Activated T-helper 2 cell treated with anti-CD3 and anti-CD28 coated beads, Interferon-gamma antibody, Interleukin-2, Interleukin-4, amounts not matched to agents 10 μg/mL and 5 μg/mL and 100 μg/mL, durations not matched to agents 14 hours and 24 hours and 36 hours (primary cell): ENCODE results near the gene METTL25. TPM values are rescaled to one million over a fixed set of nuclear protein-coding genes. Genes with fewer than 3 reads are reported as not detected.
"Not testable (repeated sequence)": the region's sequence is repeated elsewhere in the genome, so short reads cannot be mapped to it uniquely, and the experiment has no call there.

Experiments used
- DNase-seq: peaks from one replicate; pipeline ENCODE4 v3.0.0; 2021; ENCODE audit warnings: low spot score
- H3K27ac Mint-ChIP-seq: one replicate; pipeline ENCODE4 v1.8.0; 2021; ENCODE audit warnings: mixed read lengths
- H3K27me3 Mint-ChIP-seq: one replicate; pipeline ENCODE4 v1.8.0; 2021; ENCODE audit warnings: low read depth, mixed read lengths
- H3K36me3 Mint-ChIP-seq: one replicate; pipeline ENCODE4 v1.8.0; 2021; ENCODE audit warnings: low read depth, mixed read lengths
- H3K4me1 Mint-ChIP-seq: one replicate; pipeline ENCODE4 v1.8.0; 2021; ENCODE audit warnings: low read depth, mixed read lengths
- H3K4me3 Mint-ChIP-seq: one replicate; pipeline ENCODE4 v1.8.0; 2021; ENCODE audit warnings: low read depth, mild to moderate bottlenecking, moderate library complexity, mixed read lengths
- H3K9me3 Mint-ChIP-seq: one replicate; pipeline ENCODE4 v1.8.0; 2021; ENCODE audit warnings: mixed read lengths
- intact Hi-C: fragments of 100-400 bp; cut with micrococcal nuclease; formaldehyde crosslinking; loops from one replicate; pipeline ENCODE4 v1.15.1; 2023
- total RNA-seq: library from RNA; stranded (reverse); gene quantifications from 2 replicates; pipeline ENCODE4 v1.2.3, GENCODE V29; 2022

The METTL25 gene
- total RNA-seq, 1 donor from 2014 or later, result 6.9 TPM

GRCh38 chr12:82360834-82361233, 2.5 kb downstream of the METTL25 start:
- DNase-seq, H3K9me3 Mint-ChIP-seq, H3K4me3 Mint-ChIP-seq, H3K27me3 Mint-ChIP-seq, intact Hi-C loops, H3K27ac Mint-ChIP-seq: not testable (repeated sequence)
- Mint-ChIP-seq H3K36me3 (peaks cover 28% of the 10 kb centered on the region), H3K4me1 (peaks cover 24% of the 10 kb centered on the region)

GRCh38 chr12:82361461-82361915, 3.2 kb downstream of the METTL25 start:
- Mint-ChIP-seq H3K27ac (no peak overlapping the region), H3K36me3 (peaks cover 21% of the 10 kb centered on the region), H3K27me3 (no peaks in the 10 kb centered on the region), H3K4me3 (no peak overlapping the region), H3K4me1 (peaks cover 18% of the 10 kb centered on the region), H3K9me3 (peaks cover 5% of the 10 kb centered on the region)
- no peak for DNase-seq
- intact Hi-C loops, result no loop called here

GRCh38 chr12:82363990-82364389, 5.7 kb downstream of the METTL25 start:
- intact Hi-C loops, result no loop called here
- Mint-ChIP-seq H3K9me3 (peaks cover 5% of the 10 kb centered on the region), H3K4me1 (peaks cover 12% of the 10 kb centered on the region), H3K27me3 (no peaks in the 10 kb centered on the region), H3K36me3 (peaks cover 12% of the 10 kb centered on the region), H3K4me3 (no peak overlapping the region), H3K27ac (no peak overlapping the region)
- no peak for DNase-seq

- H3K27ac Mint-ChIP-seq, result no peak overlapping the region
- no peaks in the 10 kb centered on the region for H3K27me3 Mint-ChIP-seq
- H3K9me3 Mint-ChIP-seq, result peaks cover 7% of the 10 kb centered on the region
- intact Hi-C loops, result no loop called here
- peaks cover 13% of the 10 kb centered on the region for H3K36me3 Mint-ChIP-seq
- no peaks in the 10 kb centered on the region for H3K4me1 Mint-ChIP-seq
- no peak overlapping the region for H3K4me3 Mint-ChIP-seq
- no peak for DNase-seq
These were observed 7.9 kb downstream of the METTL25 start for GRCh38 chr12:82366197-82366596.

GRCh38 chr12:82375201-82375600, 16.9 kb downstream of the METTL25 start:
- H3K36me3 Mint-ChIP-seq, result peaks cover 14% of the 10 kb centered on the region
- intact Hi-C loops, result no loop called here
- H3K27ac Mint-ChIP-seq, result no peak overlapping the region
- peaks cover 6% of the 10 kb centered on the region for H3K4me1 Mint-ChIP-seq
- H3K4me3 Mint-ChIP-seq, result no peak overlapping the region
- H3K27me3 Mint-ChIP-seq, result no peaks in the 10 kb centered on the region
- DNase-seq, result no peak
- H3K9me3 Mint-ChIP-seq, result peaks cover 12% of the 10 kb centered on the region

GRCh38 chr12:82378997-82379396, 20.7 kb downstream of the METTL25 start:
- Mint-ChIP-seq H3K4me1 (peaks cover 6% of the 10 kb centered on the region), H3K4me3 (no peak overlapping the region), H3K9me3 (peaks cover 5% of the 10 kb centered on the region), H3K27me3 (no peaks in the 10 kb centered on the region), H3K27ac (no peak overlapping the region), H3K36me3 (peaks cover 5% of the 10 kb centered on the region)
- intact Hi-C loops, result no loop called here
- DNase-seq, result no peak

- intact Hi-C loops, result no loop called here
- Mint-ChIP-seq H3K9me3 (no peaks in the 10 kb centered on the region), H3K27me3 (no peaks in the 10 kb centered on the region), H3K4me1 (no peaks in the 10 kb centered on the region), H3K27ac (no peak overlapping the region), H3K36me3 (no peaks in the 10 kb centered on the region), H3K4me3 (no peak overlapping the region)
- DNase-seq, result no peak
These were observed 25.7 kb downstream of the METTL25 start for GRCh38 chr12:82383930-82384552.

GRCh38 chr12:82398879-82399278, 40.5 kb downstream of the METTL25 start:
- DNase-seq, result no peak
- H3K4me3 Mint-ChIP-seq, result no peak overlapping the region
- H3K27ac Mint-ChIP-seq, result no peak overlapping the region
- H3K4me1 Mint-ChIP-seq, result no peaks in the 10 kb centered on the region
- H3K9me3 Mint-ChIP-seq, result no peaks in the 10 kb centered on the region
- intact Hi-C loops, result no loop called here
- no peaks in the 10 kb centered on the region for H3K27me3 Mint-ChIP-seq
- peaks cover 5% of the 10 kb centered on the region for H3K36me3 Mint-ChIP-seq

- Mint-ChIP-seq H3K36me3 (peaks cover 5% of the 10 kb centered on the region), H3K4me3 (no peak overlapping the region), H3K9me3 (no peaks in the 10 kb centered on the region), H3K4me1 (no peaks in the 10 kb centered on the region), H3K27me3 (no peaks in the 10 kb centered on the region), H3K27ac (no peak overlapping the region)
- DNase-seq, result no peak
- intact Hi-C loops, result no loop called here
These were observed 42.5 kb downstream of the METTL25 start for GRCh38 chr12:82400819-82401218.

- intact Hi-C loops, result no loop called here
- no peak for DNase-seq
- Mint-ChIP-seq H3K27ac (no peak overlapping the region), H3K4me1 (no peaks in the 10 kb centered on the region), H3K9me3 (no peaks in the 10 kb centered on the region), H3K36me3 (no peaks in the 10 kb centered on the region), H3K27me3 (no peaks in the 10 kb centered on the region), H3K4me3 (no peak overlapping the region)
These were observed 48.3 kb downstream of the METTL25 start for GRCh38 chr12:82406651-82407050.

GRCh38 chr12:82407481-82407880, 49.2 kb downstream of the METTL25 start:
- no peak overlapping the region for H3K27ac Mint-ChIP-seq
- intact Hi-C loops, result no loop called here
- no peak for DNase-seq
- no peaks in the 10 kb centered on the region for H3K4me1 Mint-ChIP-seq
- no peak overlapping the region for H3K4me3 Mint-ChIP-seq
- no peaks in the 10 kb centered on the region for H3K27me3 Mint-ChIP-seq
- H3K36me3 Mint-ChIP-seq, result no peaks in the 10 kb centered on the region
- no peaks in the 10 kb centered on the region for H3K9me3 Mint-ChIP-seq

- no peaks in the 10 kb centered on the region for H3K36me3 Mint-ChIP-seq
- H3K27me3 Mint-ChIP-seq, result no peaks in the 10 kb centered on the region
- intact Hi-C loops, result no loop called here
- no peaks in the 10 kb centered on the region for H3K9me3 Mint-ChIP-seq
- DNase-seq, result no peak
- no peak overlapping the region for H3K27ac Mint-ChIP-seq
- no peak overlapping the region for H3K4me3 Mint-ChIP-seq
- H3K4me1 Mint-ChIP-seq, result no peaks in the 10 kb centered on the region
These were observed 50.5 kb downstream of the METTL25 start for GRCh38 chr12:82408844-82409243.

- no peaks in the 10 kb centered on the region for H3K27me3 Mint-ChIP-seq
- no peaks in the 10 kb centered on the region for H3K4me1 Mint-ChIP-seq
- intact Hi-C loops, result no loop called here
These were observed 53.4 kb downstream of the METTL25 start for GRCh38 chr12:82411546-82412230.

More at GRCh38 chr12:82411546-82412230, 53.4 kb downstream of the METTL25 start:
- H3K4me3 Mint-ChIP-seq, result no peak overlapping the region
- no peak overlapping the region for H3K27ac Mint-ChIP-seq
- no peaks in the 10 kb centered on the region for H3K36me3 Mint-ChIP-seq
- DNase-seq, result no peak
- no peaks in the 10 kb centered on the region for H3K9me3 Mint-ChIP-seq
